Neutrophil (primary cell): ENCODE results near the gene MIB2.
"Not testable (repeated sequence)": the region's sequence is repeated elsewhere in the genome, so short reads cannot be mapped to it uniquely, and the experiment has no call there.

ENCODE experiments used
- H3K27ac ChIP-seq: fragments of 200-600 bp; sonication (generic); 2 replicates; pipeline ENCODE4 v1.5.1; 2016; ENCODE audit warnings: mild to moderate bottlenecking, moderate library complexity
- H3K27me3 ChIP-seq: fragments of 200-600 bp; sonication (generic); 2 replicates; pipeline ENCODE4 v1.6.0; 2016; ENCODE audit warnings: mild to moderate bottlenecking
- H3K36me3 ChIP-seq: fragments of 200-600 bp; sonication (generic); 2 replicates; pipeline ENCODE4 v1.5.1; 2017
- H3K4me1 ChIP-seq, 2 experiments: fragments of 200-600 bp in 1 of 2; sonication (generic) in 1 of 2; 1 replicate in 1 of 2; 2 replicates in 1 of 2; pipeline versions ENCODE4 v1.5.1 to v1.6.1; 2013 to 2016; ENCODE audit warnings: low read depth in 1 of 2, low read length in 1 of 2, mild to moderate bottlenecking in 1 of 2, moderate library complexity in 1 of 2; ENCODE audit not compliant: control insufficient read depth in 1 of 2, insufficient read depth in 1 of 2
- H3K4me3 ChIP-seq, 2 experiments: fragments of 200-600 bp in 1 of 2; sonication (generic) in 1 of 2; 1 replicate in 1 of 2; 2 replicates in 1 of 2; pipeline ENCODE4 v1.5.1; 2013 to 2016; ENCODE audit warnings: low read depth in 1 of 2, low read length in 1 of 2, mild to moderate bottlenecking in 1 of 2, moderate library complexity in 1 of 2
- H3K9me3 ChIP-seq: fragments of 200-600 bp; sonication (generic); 2 replicates; pipeline ENCODE4 v1.5.1; 2016
- CTCF ChIP-seq: fragments of 200-600 bp; sonication (generic); IDR thresholded peaks from 2 replicates; pipeline ENCODE4 v1.5.1; 2016; ENCODE audit warnings: antibody characterized with exemption

The MIB2 gene

GRCh38 chr1:1591452-1591851, 23.8 kb upstream of the MIB2 start:
- Histone ChIP-seq H3K4me1 (no peaks in the 10 kb centered on the region), H3K27ac (no peak overlapping the region), H3K36me3 (no peaks in the 10 kb centered on the region), H3K27me3 (peaks cover 17% of the 10 kb centered on the region), H3K9me3 (no peaks in the 10 kb centered on the region), H3K4me3 (no peak overlapping the region)
- TF ChIP-seq CTCF, result no peak

GRCh38 chr1:1593834-1594601, 21.3 kb upstream of the MIB2 start:
- TF ChIP-seq CTCF, result no peak
- Histone ChIP-seq H3K4me3 (no peak overlapping the region), H3K27me3 (peaks cover 34% of the 10 kb centered on the region), H3K27ac (no peak overlapping the region), H3K36me3 (no peaks in the 10 kb centered on the region), H3K9me3 (no peaks in the 10 kb centered on the region), H3K4me1 (peaks cover under 1 to 1% of the 10 kb centered on the region in 2 experiments)

GRCh38 chr1:1594602-1595260, 20.6 kb upstream of the MIB2 start:
- Histone ChIP-seq H3K27me3 (peaks cover 39% of the 10 kb centered on the region), H3K4me1 (peaks cover 5 to 7% of the 10 kb centered on the region in 2 experiments), H3K4me3 (no peak overlapping the region), H3K9me3 (no peaks in the 10 kb centered on the region), H3K36me3 (no peaks in the 10 kb centered on the region), H3K27ac (no peak overlapping the region)
- TF ChIP-seq CTCF, result no peak

GRCh38 chr1:1595341-1595740, 20.0 kb upstream of the MIB2 start:
- H3K4me1 ChIP-seq, H3K36me3 ChIP-seq, H3K9me3 ChIP-seq, H3K27ac ChIP-seq, H3K4me3 ChIP-seq: not testable (repeated sequence)
- peaks cover 42% of the 10 kb centered on the region for H3K27me3 ChIP-seq

- Histone ChIP-seq H3K27ac (no peak overlapping the region), H3K27me3 (peaks cover 47% of the 10 kb centered on the region), H3K9me3 (no peaks in the 10 kb centered on the region), H3K36me3 (no peaks in the 10 kb centered on the region), H3K4me3 (no peak overlapping the region), H3K4me1 (peaks cover 20 to 22% of the 10 kb centered on the region in 2 experiments)
- TF ChIP-seq CTCF, result no peak
Measured at GRCh38 chr1:1596493-1597274, 18.6 kb upstream of the MIB2 start.
